ENCODE results near the gene PCNX2. TPM values are rescaled to one million over a fixed set of nuclear protein-coding genes. Genes with fewer than 3 reads are reported as not detected.

PCNX2 gene
- total RNA-seq, 1 experiment from 2014 or later = 15.3 TPM

DNA sequence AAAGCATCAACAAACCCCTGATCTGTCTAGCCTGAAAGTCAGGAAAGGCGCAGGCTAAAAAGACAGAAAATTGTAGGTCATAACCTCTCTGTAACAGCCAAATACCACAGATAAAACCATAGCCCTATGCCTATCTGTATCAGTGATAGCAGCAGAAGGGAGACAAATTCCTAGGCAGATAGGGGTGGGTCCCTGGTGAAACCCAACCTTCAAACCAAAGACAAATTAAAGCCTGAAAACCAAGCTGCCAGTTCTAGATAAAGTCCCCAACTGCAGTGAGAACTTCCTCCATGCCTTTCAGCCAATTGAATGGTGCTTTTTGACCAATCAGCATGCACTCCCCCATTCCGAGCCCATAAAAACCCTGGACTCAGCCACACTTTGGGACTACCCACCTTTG lies 229.8 kb downstream of the PCNX2 start:
- no peak overlapping the region for H3K4me3 ChIP-seq (replicated peaks in 1 of 2; ENCODE audit: low read depth in 1 of 2, low read length in 2 of 2)
- POLR2A ChIA-PET = no interaction called here
- TF ChIP-seq RAD21 (IDR thresholded peaks at IDR 0.05; ENCODE audit: low read depth) = no peak
- no peak for TF ChIP-seq POLR2A (IDR thresholded peaks at IDR 0.05; ENCODE audit: borderline replicate concordance, extremely low read depth, insufficient read depth, insufficient read length)
- TF ChIP-seq EZH2phosphoT487 (IDR thresholded peaks at IDR 0.05; ENCODE audit: borderline replicate concordance) = no peak
- no peak for TF ChIP-seq ZNF274 (IDR thresholded peaks at IDR 0.05; ENCODE audit: low read depth, low read length)
- no peak for TF ChIP-seq SIN3A (IDR thresholded peaks at IDR 0.05; ENCODE audit: low read depth)
- TF ChIP-seq CEBPB (IDR thresholded peaks at IDR 0.05; ENCODE audit: low read depth) = no peak
- TF ChIP-seq YY1 (IDR thresholded peaks at IDR 0.05; ENCODE audit: extremely low read depth, insufficient replicate concordance, low read depth, low read length) = no peak
- TF ChIP-seq, protein P1, sequence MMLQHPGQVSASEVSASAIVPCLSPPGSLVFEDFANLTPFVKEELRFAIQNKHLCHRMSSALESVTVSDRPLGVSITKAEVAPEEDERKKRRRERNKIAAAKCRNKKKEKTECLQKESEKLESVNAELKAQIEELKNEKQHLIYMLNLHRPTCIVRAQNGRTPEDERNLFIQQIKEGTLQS (IDR thresholded peaks at IDR 0.05) = no peak
- CTCF ChIA-PET = no interaction called here
- no peaks in the 10 kb centered on the region for H3K9me2 ChIP-seq (ENCODE audit: insufficient read depth)
- no peak overlapping the region for H3K4me2 ChIP-seq (ENCODE audit: low read length)
- ATAC-seq = no peak
- H3K9me3 ChIP-seq (ENCODE audit: control insufficient read depth in 1 of 2, insufficient read depth in 1 of 2, low read depth in 1 of 2, low read length in 2 of 2) = no peaks in the 10 kb centered on the region
- RAD21 ChIA-PET (ENCODE audit: low non-redundant PET in 1 of 2, low total read pairs in 2 of 2, uncharacterized antibody in 2 of 2, unreplicated experiment in 2 of 2) = no interaction called here
- H3K27ac ChIP-seq (ENCODE audit: low read depth, low read length) = no peak overlapping the region
- H3K9ac ChIP-seq (ENCODE audit: low read length) = no peak overlapping the region
- H3K79me2 ChIP-seq (ENCODE audit: insufficient read depth, low read length) = no peaks in the 10 kb centered on the region
- no peak for DNase-seq (ENCODE audit: low read depth, low spot score)
- H2AFZ ChIP-seq (ENCODE audit: low read depth, low read length, poor library complexity, severe bottlenecking) = no peak overlapping the region
- no peaks in the 10 kb centered on the region for H3K4me1 ChIP-seq (ENCODE audit: control insufficient read depth in 1 of 2, insufficient read depth in 2 of 2, low read length in 2 of 2)
- no peaks in the 10 kb centered on the region for H3K36me3 ChIP-seq (ENCODE audit: control insufficient read depth in 1 of 2, insufficient read depth in 2 of 2, low read length in 2 of 2)
- no TSS peak for BruUV-seq (replicated peaks)
- H4K20me1 ChIP-seq (ENCODE audit: insufficient read depth) = no peaks in the 10 kb centered on the region
- intact Hi-C loops (cut with micrococcal nuclease) = no loop called here
- no peaks in the 10 kb centered on the region for H3K27me3 ChIP-seq (ENCODE audit: insufficient read depth, low read length)

DNA sequence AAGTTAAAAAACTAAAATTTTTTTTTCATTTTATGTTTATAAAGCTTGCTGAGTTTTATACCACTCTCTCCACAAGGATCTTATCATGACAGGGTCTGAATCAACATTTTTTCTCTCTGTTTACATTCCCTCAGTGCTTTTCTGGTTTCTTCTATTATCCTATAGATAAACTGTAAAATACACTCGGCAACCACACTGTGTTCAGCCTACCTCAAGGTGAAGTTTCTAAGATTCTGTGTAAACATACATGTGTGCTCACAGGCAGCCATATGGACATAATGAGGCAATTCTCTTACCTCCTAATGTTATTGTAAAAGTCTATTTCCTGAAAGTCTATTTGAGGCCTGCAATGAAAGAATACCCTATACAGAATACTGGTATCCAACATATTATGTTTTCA lies 230.5 kb downstream of the PCNX2 start:
- Histone ChIP-seq H3K27me3 (ENCODE audit: insufficient read depth, low read length) (no peaks in the 10 kb centered on the region), H3K9me3 (ENCODE audit: control insufficient read depth in 1 of 2, insufficient read depth in 1 of 2, low read depth in 1 of 2, low read length in 2 of 2) (no peaks in the 10 kb centered on the region), H3K79me2 (ENCODE audit: insufficient read depth, low read length) (no peaks in the 10 kb centered on the region), H4K20me1 (ENCODE audit: insufficient read depth) (no peaks in the 10 kb centered on the region), H3K4me3 (replicated peaks in 1 of 2; ENCODE audit: low read depth in 1 of 2, low read length in 2 of 2) (no peak overlapping the region), H3K9ac (ENCODE audit: low read length) (no peak overlapping the region), H3K4me1 (ENCODE audit: control insufficient read depth in 1 of 2, insufficient read depth in 2 of 2, low read length in 2 of 2) (no peaks in the 10 kb centered on the region), H3K36me3 (ENCODE audit: control insufficient read depth in 1 of 2, insufficient read depth in 2 of 2, low read length in 2 of 2) (no peaks in the 10 kb centered on the region), H3K27ac (ENCODE audit: low read depth, low read length) (no peak overlapping the region), H3K9me2 (ENCODE audit: insufficient read depth) (no peaks in the 10 kb centered on the region), H3K4me2 (ENCODE audit: low read length) (no peak overlapping the region), H2AFZ (ENCODE audit: low read depth, low read length, poor library complexity, severe bottlenecking) (no peak overlapping the region)
- intact Hi-C loops (cut with micrococcal nuclease) = no loop called here
- BruUV-seq (replicated peaks) = no TSS peak
- ChIA-PET RAD21 (ENCODE audit: low non-redundant PET in 1 of 2, low total read pairs in 2 of 2, uncharacterized antibody in 2 of 2, unreplicated experiment in 2 of 2) (no interaction called here), POLR2A (no interaction called here), CTCF (no interaction called here)
- no peak for DNase-seq (ENCODE audit: low read depth, low spot score)
- ATAC-seq = no peak
- no peak for TF ChIP-seq SRF (IDR thresholded peaks at IDR 0.05; ENCODE audit: low read depth)
- TF ChIP-seq SIN3A (IDR thresholded peaks at IDR 0.05; ENCODE audit: low read depth) = no peak
- TF ChIP-seq POLR2AphosphoS5 (IDR thresholded peaks at IDR 0.05; ENCODE audit: low read depth, low read length) = no peak
- TF ChIP-seq JUND (IDR thresholded peaks at IDR 0.05) = no peak
- TF ChIP-seq CBX3 (IDR thresholded peaks at IDR 0.05; ENCODE audit: low read depth) = no peak
- no peak for TF ChIP-seq CEBPB (IDR thresholded peaks at IDR 0.05; ENCODE audit: low read depth)
- TF ChIP-seq TCF7L2 (IDR thresholded peaks at IDR 0.05; ENCODE audit: borderline replicate concordance, extremely low read depth, insufficient read depth, insufficient read length) = no peak
- TF ChIP-seq, protein P2, sequence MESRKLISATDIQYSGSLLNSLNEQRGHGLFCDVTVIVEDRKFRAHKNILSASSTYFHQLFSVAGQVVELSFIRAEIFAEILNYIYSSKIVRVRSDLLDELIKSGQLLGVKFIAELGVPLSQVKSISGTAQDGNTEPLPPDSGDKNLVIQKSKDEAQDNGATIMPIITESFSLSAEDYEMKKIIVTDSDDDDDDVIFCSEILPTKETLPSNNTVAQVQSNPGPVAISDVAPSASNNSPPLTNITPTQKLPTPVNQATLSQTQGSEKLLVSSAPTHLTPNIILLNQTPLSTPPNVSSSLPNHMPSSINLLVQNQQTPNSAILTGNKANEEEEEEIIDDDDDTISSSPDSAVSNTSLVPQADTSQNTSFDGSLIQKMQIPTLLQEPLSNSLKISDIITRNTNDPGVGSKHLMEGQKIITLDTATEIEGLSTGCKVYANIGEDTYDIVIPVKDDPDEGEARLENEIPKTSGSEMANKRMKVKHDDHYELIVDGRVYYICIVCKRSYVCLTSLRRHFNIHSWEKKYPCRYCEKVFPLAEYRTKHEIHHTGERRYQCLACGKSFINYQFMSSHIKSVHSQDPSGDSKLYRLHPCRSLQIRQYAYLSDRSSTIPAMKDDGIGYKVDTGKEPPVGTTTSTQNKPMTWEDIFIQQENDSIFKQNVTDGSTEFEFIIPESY (IDR thresholded peaks at IDR 0.05; ENCODE audit: extremely low read depth, insufficient replicate concordance, low read length) = no peak
- TF ChIP-seq ZFX (IDR thresholded peaks at IDR 0.05) = no peak
- TF ChIP-seq ELF1 (IDR thresholded peaks at IDR 0.05; ENCODE audit: borderline replicate concordance, low read depth) = no peak
- TF ChIP-seq FOSL1 (IDR thresholded peaks at IDR 0.05; ENCODE audit: low read depth) = no peak
- no peak for TF ChIP-seq ZNF274 (IDR thresholded peaks at IDR 0.05; ENCODE audit: low read depth, low read length)
- TF ChIP-seq RAD21 (IDR thresholded peaks at IDR 0.05; ENCODE audit: low read depth) = no peak
- TF ChIP-seq, protein P3, sequence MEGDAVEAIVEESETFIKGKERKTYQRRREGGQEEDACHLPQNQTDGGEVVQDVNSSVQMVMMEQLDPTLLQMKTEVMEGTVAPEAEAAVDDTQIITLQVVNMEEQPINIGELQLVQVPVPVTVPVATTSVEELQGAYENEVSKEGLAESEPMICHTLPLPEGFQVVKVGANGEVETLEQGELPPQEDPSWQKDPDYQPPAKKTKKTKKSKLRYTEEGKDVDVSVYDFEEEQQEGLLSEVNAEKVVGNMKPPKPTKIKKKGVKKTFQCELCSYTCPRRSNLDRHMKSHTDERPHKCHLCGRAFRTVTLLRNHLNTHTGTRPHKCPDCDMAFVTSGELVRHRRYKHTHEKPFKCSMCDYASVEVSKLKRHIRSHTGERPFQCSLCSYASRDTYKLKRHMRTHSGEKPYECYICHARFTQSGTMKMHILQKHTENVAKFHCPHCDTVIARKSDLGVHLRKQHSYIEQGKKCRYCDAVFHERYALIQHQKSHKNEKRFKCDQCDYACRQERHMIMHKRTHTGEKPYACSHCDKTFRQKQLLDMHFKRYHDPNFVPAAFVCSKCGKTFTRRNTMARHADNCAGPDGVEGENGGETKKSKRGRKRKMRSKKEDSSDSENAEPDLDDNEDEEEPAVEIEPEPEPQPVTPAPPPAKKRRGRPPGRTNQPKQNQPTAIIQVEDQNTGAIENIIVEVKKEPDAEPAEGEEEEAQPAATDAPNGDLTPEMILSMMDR (IDR thresholded peaks at IDR 0.05 in 2 of 3, conservative IDR thresholded peaks at IDR 0.05 in 1 of 3; ENCODE audit: borderline replicate concordance in 1 of 3, insufficient read depth in 1 of 3, low read depth in 2 of 3, low read length in 2 of 3) = no peak

Data from HCT116 (cell line).